ENCODE measurements around the gene ARID1B. TPM values are rescaled to one million over a fixed set of nuclear protein-coding genes. Genes with fewer than 3 reads are reported as not detected.

The ARID1B gene
- total RNA-seq, 1 donor from 2014 or later, result 78.1 TPM

GRCh38 chr6:157067507-157067906 lies 290.3 kb downstream of the ARID1B start:
- Mint-ChIP-seq H3K27ac (ENCODE audit: unreplicated experiment) (no peak overlapping the region), H3K4me3 (ENCODE audit: unreplicated experiment) (no peak overlapping the region), H3K36me3 (ENCODE audit: unreplicated experiment) (no peaks in the 10 kb centered on the region), H3K9me3 (ENCODE audit: unreplicated experiment) (no peaks in the 10 kb centered on the region), H3K27me3 (ENCODE audit: unreplicated experiment) (no peaks in the 10 kb centered on the region), H3K4me1 (ENCODE audit: unreplicated experiment) (peaks cover 52% of the 10 kb centered on the region)
- no peak for DNase-seq (ENCODE audit: extremely low spot score, unreplicated experiment)
- TF ChIP-seq CTCF (IDR thresholded peaks at IDR 0.05), result no peak

DNA sequence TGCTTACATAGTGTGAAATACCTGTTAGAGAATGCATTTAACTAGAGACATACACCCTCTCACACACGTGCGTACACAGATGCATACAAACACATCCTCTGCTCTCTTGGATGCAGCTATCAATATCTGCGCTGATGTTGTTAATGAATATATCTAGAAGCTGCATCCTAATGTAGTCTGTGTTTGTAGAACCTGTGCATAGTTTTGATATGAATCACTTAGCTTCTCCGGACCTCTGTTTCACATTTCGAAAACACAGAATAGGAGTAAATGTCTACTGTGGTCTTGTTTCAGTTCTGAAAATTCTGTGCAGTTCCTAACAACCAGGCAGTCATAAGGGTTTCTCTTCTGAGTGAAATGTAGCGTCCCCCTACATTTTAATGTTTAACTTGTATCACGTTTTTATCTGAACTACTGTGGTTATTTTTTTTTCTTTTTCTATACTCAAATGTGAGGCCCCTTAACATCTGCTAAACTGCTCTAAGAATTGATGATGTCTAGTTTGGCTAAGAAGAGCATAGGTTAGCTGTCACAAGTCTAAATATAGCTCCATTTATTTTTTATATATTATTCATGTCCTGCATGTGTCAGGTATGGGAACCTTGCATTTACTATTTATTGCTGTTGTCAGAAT lies 291.6 kb downstream of the ARID1B start:
- Mint-ChIP-seq H3K36me3 (ENCODE audit: unreplicated experiment) (no peaks in the 10 kb centered on the region), H3K9me3 (ENCODE audit: unreplicated experiment) (no peaks in the 10 kb centered on the region), H3K4me1 (ENCODE audit: unreplicated experiment) (peaks cover 45% of the 10 kb centered on the region), H3K4me3 (ENCODE audit: unreplicated experiment) (no peak overlapping the region), H3K27ac (ENCODE audit: unreplicated experiment) (no peak overlapping the region), H3K27me3 (ENCODE audit: unreplicated experiment) (no peaks in the 10 kb centered on the region)
- DNase-seq (ENCODE audit: extremely low spot score, unreplicated experiment), result no peak
- TF ChIP-seq CTCF (IDR thresholded peaks at IDR 0.05), result no peak

DNA sequence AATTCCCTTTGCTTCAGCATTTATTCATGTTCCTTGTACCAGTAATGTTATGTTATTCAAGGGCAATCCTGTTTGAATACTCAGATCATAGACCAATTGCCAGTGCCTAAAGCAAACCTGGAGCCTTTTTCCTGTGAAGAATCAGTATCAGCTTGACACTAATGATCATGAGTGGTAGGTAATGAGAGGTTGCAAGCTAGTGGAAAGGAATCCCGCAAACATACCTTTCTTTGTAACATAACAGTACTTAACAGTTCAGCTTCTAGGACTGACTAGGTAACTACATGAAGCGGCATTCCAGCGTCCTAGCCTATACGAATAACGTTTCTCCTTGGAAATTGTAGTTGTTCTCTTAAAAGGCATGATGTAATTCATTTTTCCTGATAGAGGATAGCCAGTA lies 292.4 kb downstream of the ARID1B start:
- Mint-ChIP-seq H3K36me3 (ENCODE audit: unreplicated experiment) (peaks cover 1% of the 10 kb centered on the region), H3K4me1 (ENCODE audit: unreplicated experiment) (peaks cover 45% of the 10 kb centered on the region), H3K27me3 (ENCODE audit: unreplicated experiment) (no peaks in the 10 kb centered on the region), H3K4me3 (ENCODE audit: unreplicated experiment) (no peak overlapping the region), H3K27ac (ENCODE audit: unreplicated experiment) (no peak overlapping the region), H3K9me3 (ENCODE audit: unreplicated experiment) (no peaks in the 10 kb centered on the region)
- no peak for DNase-seq (ENCODE audit: extremely low spot score, unreplicated experiment)
- TF ChIP-seq CTCF (IDR thresholded peaks at IDR 0.05), result no peak

DNA sequence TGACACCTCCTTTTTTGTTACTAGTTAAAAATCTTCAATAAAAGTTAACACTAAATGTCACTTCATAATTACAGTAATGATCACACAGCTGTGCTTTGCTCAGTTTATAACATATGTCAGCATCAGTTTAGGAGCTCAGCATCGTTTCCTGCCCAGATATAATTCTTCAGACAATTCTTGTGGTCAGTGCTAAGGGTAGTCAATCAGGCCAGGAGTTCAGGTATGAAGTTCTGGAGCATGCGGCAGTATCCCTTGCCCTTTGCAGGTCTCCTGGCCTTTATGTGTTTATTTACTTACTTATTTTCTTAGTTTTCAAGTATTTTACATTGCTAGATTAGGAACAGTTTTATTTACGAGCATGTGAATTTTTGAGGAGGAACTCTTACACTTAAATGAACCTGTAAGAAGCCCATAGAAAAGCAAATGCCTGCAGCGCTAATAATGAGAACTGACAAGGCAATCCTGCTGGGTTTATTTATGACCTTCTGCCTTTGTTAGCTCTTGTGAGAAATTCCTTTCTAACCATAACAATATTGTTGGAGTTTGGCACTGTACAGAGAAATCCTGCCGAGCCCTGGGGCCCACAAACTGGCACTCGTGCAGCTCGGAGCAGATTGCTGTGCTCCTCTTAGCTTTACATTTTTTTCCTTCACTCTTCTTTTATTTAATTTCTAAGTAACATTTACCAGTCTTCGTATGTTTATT lies 293.4 kb downstream of the ARID1B start:
- H3K27me3 Mint-ChIP-seq (ENCODE audit: unreplicated experiment), result no peaks in the 10 kb centered on the region
- no peak for TF ChIP-seq CTCF (IDR thresholded peaks at IDR 0.05)
- no peak for DNase-seq (ENCODE audit: extremely low spot score, unreplicated experiment)
- H3K4me1 Mint-ChIP-seq (ENCODE audit: unreplicated experiment), result peaks cover 47% of the 10 kb centered on the region
- H3K36me3 Mint-ChIP-seq (ENCODE audit: unreplicated experiment), result peaks cover 3% of the 10 kb centered on the region
- H3K4me3 Mint-ChIP-seq (ENCODE audit: unreplicated experiment), result no peak overlapping the region
- no peaks in the 10 kb centered on the region for H3K9me3 Mint-ChIP-seq (ENCODE audit: unreplicated experiment)
- H3K27ac Mint-ChIP-seq (ENCODE audit: unreplicated experiment), result peak overlapping the region; percentile 63

DNA sequence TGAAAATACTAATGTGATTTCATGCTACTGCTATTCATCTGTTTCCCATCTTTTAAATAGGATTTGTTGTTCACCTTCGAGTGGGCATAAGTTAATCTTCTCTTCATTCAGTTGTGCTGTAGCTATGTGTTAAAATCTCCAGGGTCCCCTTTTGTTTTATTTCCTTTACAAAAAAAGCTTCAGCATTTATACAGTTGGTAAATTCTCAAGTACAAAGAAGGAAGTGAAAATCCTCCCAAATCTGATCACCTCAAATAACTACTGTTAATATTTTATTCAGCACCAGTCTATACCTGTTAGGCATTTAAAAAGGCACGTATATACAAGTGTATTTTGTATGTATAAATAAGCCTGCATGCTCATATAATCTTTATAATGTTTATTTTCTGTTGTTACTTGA lies 294.9 kb downstream of the ARID1B start:
- no peak for TF ChIP-seq CTCF (IDR thresholded peaks at IDR 0.05)
- Mint-ChIP-seq H3K27ac (ENCODE audit: unreplicated experiment) (no peak overlapping the region), H3K27me3 (ENCODE audit: unreplicated experiment) (no peaks in the 10 kb centered on the region), H3K4me1 (ENCODE audit: unreplicated experiment) (peaks cover 53% of the 10 kb centered on the region), H3K9me3 (ENCODE audit: unreplicated experiment) (no peaks in the 10 kb centered on the region), H3K4me3 (ENCODE audit: unreplicated experiment) (no peak overlapping the region), H3K36me3 (ENCODE audit: unreplicated experiment) (peaks cover 3% of the 10 kb centered on the region)
- DNase-seq (ENCODE audit: extremely low spot score, unreplicated experiment), result no peak

Measured in osteocyte (in vitro differentiated cells).